Hepatocyte (in vitro differentiated cells): Measurements from ENCODE around the gene SLC9A5. TPM values are rescaled to one million over a fixed set of nuclear protein-coding genes. Genes with fewer than 3 reads are reported as not detected.

ENCODE experiments used
- DNase-seq: peaks from one replicate; pipeline ENCODE4 v3.0.0-alpha.2; 2016; ENCODE audit warnings: low spot score
- H2AFZ ChIP-seq: fragments of 200-600 bp; sonication (generic); 2 replicates; pipeline ENCODE4 v1.6.0; 2016; ENCODE audit warnings: antibody characterized with exemption, mild to moderate bottlenecking
- H3K27ac ChIP-seq: fragments of 200-600 bp; sonication (generic); 2 replicates; pipeline ENCODE4 v1.5.1; 2016; ENCODE audit warnings: mild to moderate bottlenecking
- H3K27me3 ChIP-seq: fragments of 200-600 bp; sonication (generic); 2 replicates; pipeline ENCODE4 v1.6.1; 2016
- H3K36me3 ChIP-seq: fragments of 200-600 bp; sonication (generic); replicated peaks from 2 replicates; pipeline ENCODE4 v1.5.1; 2016; ENCODE audit warnings: low read depth; ENCODE audit not compliant: insufficient read depth
- H3K4me1 ChIP-seq: fragments of 200-600 bp; sonication (generic); 2 replicates; pipeline ENCODE4 v1.5.1; 2016; ENCODE audit warnings: mild to moderate bottlenecking, moderate library complexity; ENCODE audit not compliant: insufficient read depth
- H3K4me2 ChIP-seq: fragments of 200-600 bp; sonication (generic); 2 replicates; pipeline ENCODE4 v1.6.0; 2016
- H3K4me3 ChIP-seq: fragments of 200-600 bp; sonication (generic); 2 replicates; pipeline ENCODE4 v1.5.1; 2016; ENCODE audit warnings: mild to moderate bottlenecking
- H3K79me2 ChIP-seq: fragments of 200-600 bp; sonication (generic); 2 replicates; pipeline ENCODE4 v1.6.0; 2017; ENCODE audit warnings: mild to moderate bottlenecking
- H3K9me2 ChIP-seq: fragments of 200-600 bp; sonication (generic); replicated peaks from 2 replicates; pipeline ENCODE4 v1.6.0; 2017; ENCODE audit warnings: mild to moderate bottlenecking; ENCODE audit not compliant: insufficient read depth
- H3K9me3 ChIP-seq: fragments of 200-600 bp; sonication (generic); 2 replicates; pipeline ENCODE4 v1.5.1; 2016; ENCODE audit warnings: low read depth, mild to moderate bottlenecking
- H4K20me1 ChIP-seq: fragments of 200-600 bp; sonication (generic); 2 replicates; pipeline ENCODE4 v1.6.0; 2016; ENCODE audit warnings: mild to moderate bottlenecking; ENCODE audit not compliant: insufficient read depth, poor library complexity, severe bottlenecking
- EZH2 ChIP-seq: fragments of 200-600 bp; sonication (generic); IDR thresholded peaks from 2 replicates; pipeline ENCODE4 v1.6.1; 2016; ENCODE audit warnings: antibody characterized with exemption, mild to moderate bottlenecking, borderline replicate concordance
- EZH2phosphoT487 ChIP-seq: fragments of 200-600 bp; sonication (generic); IDR thresholded peaks from one replicate; pipeline ENCODE4 v1.6.1; 2018; ENCODE audit warnings: antibody characterized with exemption, mild to moderate bottlenecking, low read depth, moderate library complexity; ENCODE audit not compliant: unreplicated experiment, severe bottlenecking
- WGBS: methylation state at CpG from one replicate; pipeline ENCODE4 v1.1.6; 2016; ENCODE audit warnings: low lambda C conversion rate; ENCODE audit errors: missing lambda C conversion rate; 5-methylcytosine and 5-hydroxymethylcytosine counted together
- polyA plus RNA-seq: library from polyadenylated mRNA; unstranded; fragments of >200 nt; fragmentation: Nextera tagmentation; extraction: Ambion mirVana; gene quantifications from 2 replicates; pipeline ENCODE4 v1.2.1, GENCODE V29; 2016
- total RNA-seq: library from RNA; depleted of rRNA; stranded (reverse); fragments of >200 nt; gene quantifications from 2 replicates; pipeline ENCODE4 v1.2.3, GENCODE V29; 2014
- TF ChIP-seq, protein P1 (sequence below): fragments of 200-600 bp; sonication (generic); IDR thresholded peaks from 2 replicates; pipeline ENCODE4 v1.5.1; 2016; ENCODE audit warnings: antibody characterized with exemption, mild to moderate bottlenecking; ENCODE audit not compliant: poor library complexity

The SLC9A5 gene
- total and polyA plus RNA-seq, 2 experiments from 2014 or later = 1.4 to 1.5 TPM

DNA sequence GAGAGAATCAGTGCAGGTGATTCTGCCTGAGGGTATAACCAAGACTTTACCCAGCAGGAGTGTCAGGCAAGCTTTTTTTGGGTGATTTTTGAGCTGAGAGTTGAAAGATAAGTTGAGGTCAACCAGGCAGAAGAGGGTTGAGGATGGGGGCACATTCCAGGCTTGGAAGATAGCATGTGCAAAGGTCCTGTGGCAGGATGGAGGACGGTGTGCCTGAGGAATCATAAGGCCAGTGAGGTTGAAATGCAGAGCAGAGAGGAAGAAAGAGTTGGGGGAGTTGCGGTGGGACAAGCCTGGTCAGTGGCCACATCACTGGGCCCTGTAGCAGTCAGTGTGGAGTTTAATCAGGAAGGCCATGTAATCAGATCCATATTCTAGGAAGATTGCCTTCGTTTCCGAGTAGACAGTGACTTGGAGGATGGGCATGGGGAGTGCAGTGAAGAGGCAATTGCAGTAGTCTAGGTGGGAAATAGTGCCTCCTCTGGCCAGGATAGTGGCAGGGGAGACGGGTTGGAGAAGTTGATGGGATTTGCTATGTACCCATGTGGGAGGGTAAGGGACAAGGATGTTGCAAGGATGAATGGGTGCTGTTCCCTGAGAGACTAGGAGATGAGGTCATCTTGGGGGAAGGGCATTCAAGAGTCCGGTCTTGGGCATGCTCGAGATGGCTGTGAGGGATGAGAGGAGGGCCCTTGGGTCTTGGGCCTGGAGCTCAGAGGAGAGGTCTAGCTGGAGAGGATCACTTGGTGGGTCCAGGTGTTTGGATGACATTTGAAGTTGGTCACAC, 34.5 kb downstream of the SLC9A5 start:
- Histone ChIP-seq H3K4me1 (peaks cover 10% of the 10 kb centered on the region), H3K9me2 (no peaks in the 10 kb centered on the region), H2AFZ (no peak overlapping the region), H3K27me3 (no peaks in the 10 kb centered on the region), H3K79me2 (no peaks in the 10 kb centered on the region), H4K20me1 (no peaks in the 10 kb centered on the region), H3K9me3 (no peaks in the 10 kb centered on the region), H3K27ac (no peak overlapping the region), H3K4me3 (no peak overlapping the region), H3K36me3 (no peaks in the 10 kb centered on the region), H3K4me2 (no peak overlapping the region)
- 86% methylated on average over 7 of the region's 7 CpGs for WGBS
- TF ChIP-seq, protein P1, sequence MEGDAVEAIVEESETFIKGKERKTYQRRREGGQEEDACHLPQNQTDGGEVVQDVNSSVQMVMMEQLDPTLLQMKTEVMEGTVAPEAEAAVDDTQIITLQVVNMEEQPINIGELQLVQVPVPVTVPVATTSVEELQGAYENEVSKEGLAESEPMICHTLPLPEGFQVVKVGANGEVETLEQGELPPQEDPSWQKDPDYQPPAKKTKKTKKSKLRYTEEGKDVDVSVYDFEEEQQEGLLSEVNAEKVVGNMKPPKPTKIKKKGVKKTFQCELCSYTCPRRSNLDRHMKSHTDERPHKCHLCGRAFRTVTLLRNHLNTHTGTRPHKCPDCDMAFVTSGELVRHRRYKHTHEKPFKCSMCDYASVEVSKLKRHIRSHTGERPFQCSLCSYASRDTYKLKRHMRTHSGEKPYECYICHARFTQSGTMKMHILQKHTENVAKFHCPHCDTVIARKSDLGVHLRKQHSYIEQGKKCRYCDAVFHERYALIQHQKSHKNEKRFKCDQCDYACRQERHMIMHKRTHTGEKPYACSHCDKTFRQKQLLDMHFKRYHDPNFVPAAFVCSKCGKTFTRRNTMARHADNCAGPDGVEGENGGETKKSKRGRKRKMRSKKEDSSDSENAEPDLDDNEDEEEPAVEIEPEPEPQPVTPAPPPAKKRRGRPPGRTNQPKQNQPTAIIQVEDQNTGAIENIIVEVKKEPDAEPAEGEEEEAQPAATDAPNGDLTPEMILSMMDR = no peak
- TF ChIP-seq EZH2phosphoT487 = no peak
- TF ChIP-seq EZH2 = no peak
- no peak for DNase-seq

DNA sequence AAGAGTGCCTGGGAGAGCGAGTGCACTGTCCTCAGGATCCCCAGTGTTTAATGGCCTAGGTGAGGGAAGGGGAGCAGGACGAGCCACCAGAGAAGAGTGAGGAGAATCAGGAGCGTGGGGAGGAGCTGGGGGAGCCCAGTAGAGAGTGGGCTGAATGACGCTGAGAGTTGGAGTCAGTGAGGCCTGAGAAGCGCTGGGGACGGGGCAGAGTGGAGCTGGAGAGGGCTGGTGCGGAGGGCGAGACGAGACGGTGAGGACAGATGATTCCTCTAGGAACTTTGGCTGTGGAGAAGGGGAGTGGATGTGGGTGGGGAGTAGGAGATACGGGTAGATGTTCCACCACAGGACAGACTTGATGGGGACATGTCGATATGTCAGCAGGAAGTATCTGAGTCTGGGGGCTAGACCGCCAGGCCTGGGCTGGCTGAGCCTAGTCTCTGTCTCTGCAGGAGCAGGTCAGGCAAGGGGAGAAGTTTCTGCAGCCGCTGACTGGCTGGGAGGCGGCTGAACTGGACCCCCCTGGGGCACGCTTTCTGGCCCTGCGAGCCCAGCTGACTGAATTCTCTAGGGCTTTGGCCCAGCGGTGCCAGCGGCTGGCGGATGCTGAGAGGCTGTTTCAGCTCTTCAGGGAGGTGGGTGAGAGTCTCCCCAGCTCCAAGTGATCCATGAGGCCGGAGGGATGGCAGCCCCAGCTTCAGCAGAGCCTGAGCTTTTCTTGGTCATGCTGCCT, 35.2 kb downstream of the SLC9A5 start:
- 95% methylated on average over 19 of the region's 21 CpGs for WGBS
- Histone ChIP-seq H2AFZ (no peak overlapping the region), H3K9me3 (no peaks in the 10 kb centered on the region), H3K9me2 (no peaks in the 10 kb centered on the region), H3K27ac (no peak overlapping the region), H3K79me2 (no peaks in the 10 kb centered on the region), H3K4me2 (no peak overlapping the region), H3K4me1 (peaks cover 3% of the 10 kb centered on the region), H3K36me3 (no peaks in the 10 kb centered on the region), H3K4me3 (no peak overlapping the region), H3K27me3 (no peaks in the 10 kb centered on the region), H4K20me1 (no peaks in the 10 kb centered on the region)
- DNase-seq = no peak
- TF ChIP-seq EZH2phosphoT487 (no peak), EZH2 (no peak)
- TF ChIP-seq, protein P1 = no peak

DNA sequence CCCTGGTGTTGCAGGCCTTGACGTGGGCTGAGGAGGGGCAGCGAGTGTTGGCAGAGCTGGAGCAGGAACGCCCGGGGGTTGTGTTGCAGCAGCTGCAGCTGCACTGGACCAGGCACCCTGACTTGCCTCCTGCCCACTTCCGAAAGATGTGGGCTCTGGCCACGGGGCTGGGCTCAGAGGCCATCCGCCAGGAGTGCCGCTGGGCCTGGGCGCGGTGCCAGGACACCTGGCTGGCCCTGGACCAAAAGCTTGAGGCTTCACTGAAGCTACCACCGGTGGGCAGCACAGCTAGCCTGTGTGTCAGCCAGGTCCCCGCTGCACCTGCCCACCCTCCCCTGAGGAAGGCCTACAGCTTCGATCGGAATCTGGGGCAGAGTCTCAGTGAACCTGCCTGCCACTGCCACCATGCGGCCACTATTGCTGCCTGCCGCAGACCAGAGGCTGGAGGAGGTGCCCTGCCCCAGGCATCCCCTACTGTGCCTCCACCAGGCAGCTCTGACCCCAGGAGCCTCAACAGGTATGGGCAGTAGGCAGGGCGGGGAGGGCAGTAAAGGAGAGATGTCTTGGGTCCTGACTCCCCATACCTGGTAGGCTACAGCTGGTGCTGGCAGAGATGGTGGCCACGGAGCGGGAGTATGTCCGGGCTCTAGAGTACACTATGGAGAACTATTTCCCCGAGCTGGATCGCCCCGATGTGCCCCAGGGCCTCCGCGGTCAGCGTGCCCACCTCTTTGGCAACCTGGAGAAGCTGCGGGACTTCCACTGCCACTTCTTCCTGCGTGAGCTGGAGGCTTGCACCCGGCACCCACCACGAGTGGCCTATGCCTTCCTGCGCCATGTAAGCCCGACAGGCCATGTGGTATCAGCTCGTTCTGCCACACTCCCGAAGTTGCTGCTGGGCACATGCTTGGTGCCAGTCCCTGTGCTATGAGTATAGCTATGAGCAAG, 36.2 kb downstream of the SLC9A5 start:
- Histone ChIP-seq H3K36me3 (no peaks in the 10 kb centered on the region), H3K27me3 (no peaks in the 10 kb centered on the region), H3K27ac (no peak overlapping the region), H3K4me1 (no peaks in the 10 kb centered on the region), H3K4me3 (no peak overlapping the region), H3K9me2 (no peaks in the 10 kb centered on the region), H2AFZ (no peak overlapping the region), H3K9me3 (no peaks in the 10 kb centered on the region), H4K20me1 (no peaks in the 10 kb centered on the region), H3K4me2 (no peak overlapping the region), H3K79me2 (no peaks in the 10 kb centered on the region)
- peak; percentile 66 for DNase-seq
- 76% methylated on average over 28 of the region's 34 CpGs for WGBS
- TF ChIP-seq, protein P1 = peak; percentile 46
- no peak for TF ChIP-seq EZH2
